Keratinocyte (primary cell): ENCODE measurements around the gene OPTN. TPM values are rescaled to one million over a fixed set of nuclear protein-coding genes. Genes with fewer than 3 reads are reported as not detected.

Experiments
- DNase-seq: peaks from one replicate; pipeline ENCODE4 v3.0.0-alpha.2; 2011; ENCODE audit warnings: low read depth, missing footprints, low spot score
- FAIRE-seq: peaks from 2 replicates; lab custom pipeline; 2011; peaks lifted over from hg19 to GRCh38; lab: Jason Lieb, UNC
- H2AFZ ChIP-seq: 2 replicates; pipeline ENCODE4 v1.6.0; 2012; ENCODE audit warnings: low read length, control low read depth, inconsistent platforms; ENCODE audit not compliant: control insufficient read depth
- H3K27ac ChIP-seq: 2 replicates; pipeline ENCODE4 v1.5.1; 2011; ENCODE audit warnings: low read length; ENCODE audit not compliant: control insufficient read depth, insufficient read depth
- H3K27me3 ChIP-seq: 3 replicates; pipeline ENCODE4 v1.6.0; 2011; ENCODE audit warnings: low read length; ENCODE audit not compliant: control insufficient read depth, insufficient read depth; ENCODE audit errors: extremely low read depth
- H3K36me3 ChIP-seq, 2 experiments: 2 replicates in 1 of 2; 3 replicates in 1 of 2; pipeline ENCODE4 v1.5.1; 2011; ENCODE audit warnings: low read length in 2 of 2, mild to moderate bottlenecking in 1 of 2; ENCODE audit not compliant: control insufficient read depth in 2 of 2, insufficient read depth in 2 of 2; ENCODE audit errors: extremely low read depth in 1 of 2
- H3K4me1 ChIP-seq: 3 replicates; pipeline ENCODE4 v1.5.1; 2011; ENCODE audit warnings: low read length; ENCODE audit not compliant: control insufficient read depth, insufficient read depth; ENCODE audit errors: extremely low read depth
- H3K4me2 ChIP-seq: 3 replicates; pipeline ENCODE4 v1.6.0; 2011; ENCODE audit warnings: low read depth, low read length; ENCODE audit not compliant: control insufficient read depth, insufficient read depth; ENCODE audit errors: extremely low read depth
- H3K4me3 ChIP-seq, 3 experiments: fragments of 200-600 bp in 1 of 3; sonication (generic) in 1 of 3; 2 replicates in 2 of 3; 3 replicates in 1 of 3; pipeline ENCODE4 v1.5.1; 2011 to 2016; ENCODE audit warnings: low read length in 3 of 3, mild to moderate bottlenecking in 3 of 3, control low read depth in 2 of 3, inconsistent platforms in 1 of 3, low read depth in 1 of 3, mixed read lengths in 1 of 3, mixed run types in 1 of 3, moderate library complexity in 1 of 3; ENCODE audit not compliant: control insufficient read depth in 2 of 3, insufficient read depth in 2 of 3; ENCODE audit errors: extremely low read depth in 1 of 3
- H3K79me2 ChIP-seq: 2 replicates; pipeline ENCODE4 v1.6.0; 2012; ENCODE audit warnings: low read length; ENCODE audit not compliant: control insufficient read depth, insufficient read depth
- H3K9ac ChIP-seq: 3 replicates; pipeline ENCODE4 v1.6.0; 2011; ENCODE audit warnings: low read length; ENCODE audit not compliant: control insufficient read depth, insufficient read depth; ENCODE audit errors: extremely low read depth
- H3K9me1 ChIP-seq: 3 replicates; pipeline ENCODE4 v1.6.0; 2011; ENCODE audit warnings: low read length; ENCODE audit not compliant: control insufficient read depth, insufficient read depth; ENCODE audit errors: extremely low read depth
- H3K9me3 ChIP-seq: 2 replicates; pipeline ENCODE4 v1.5.1; 2012; ENCODE audit warnings: low read depth, low read length; ENCODE audit not compliant: control insufficient read depth
- H4K20me1 ChIP-seq: 3 replicates; pipeline ENCODE4 v1.6.0; 2011; ENCODE audit warnings: low read length; ENCODE audit not compliant: control insufficient read depth, insufficient read depth; ENCODE audit errors: extremely low read depth
- EZH2 ChIP-seq: IDR thresholded peaks from one replicate; pipeline ENCODE4 v1.6.1; 2012; ENCODE audit warnings: inconsistent platforms, mild to moderate bottlenecking, low read length, moderate library complexity
- dilution Hi-C: fragments of 300-500 bp; cut with MboI; formaldehyde crosslinking; loops from one replicate; pipeline ENCODE4 v1.7.0; 2020; ENCODE audit warnings: low sequenced_read_pairs; ENCODE audit not compliant: extremely low pct_ligation_motif_present
- polyA plus RNA-seq, 5 experiments: library from polyadenylated mRNA; depleted of rRNA in 3 of 5; stranded (reverse) in 3 of 5; stranded (forward) in 1 of 5; unstranded in 1 of 5; fragments of >200 nt; gene quantifications; 1 replicate in 1 of 5; 2 replicates in 3 of 5; 3 replicates in 1 of 5; pipeline versions ENCODE4 v1.2.1 to v1.2.3, GENCODE V29; 2011 to 2012; ENCODE audit warnings: missing spikeins in 2 of 5, low read depth in 1 of 5, low replicate concordance in 1 of 5
- TF ChIP-seq, protein P1 (sequence below), 3 experiments: IDR thresholded peaks in 1 of 3; conservative IDR thresholded peaks in 1 of 3; optimal IDR thresholded peaks in 1 of 3; 2 replicates in 2 of 3; 3 replicates in 1 of 3; pipeline versions ENCODE3 to v1.5.1; 2011; ENCODE audit warnings: low read length in 3 of 3, mild to moderate bottlenecking in 3 of 3, moderate library complexity in 2 of 3, control low read depth in 1 of 3, inconsistent platforms in 1 of 3; ENCODE audit not compliant: insufficient read depth in 2 of 3; ENCODE audit errors: extremely low read depth in 1 of 3

The OPTN gene
- polyA plus RNA-seq, 1 donor (not counting 4 experiments of a cell fraction or from before 2014, with no cell fraction given): 71.9 TPM

GRCh38 chr10:13143766-13144165 lies 43.8 kb downstream of the OPTN start:
- no peak for DNase-seq
- Histone ChIP-seq H3K4me2 (no peak overlapping the region), H4K20me1 (no peaks in the 10 kb centered on the region), H3K79me2 (no peaks in the 10 kb centered on the region), H3K9me1 (no peaks in the 10 kb centered on the region), H3K9ac (no peak overlapping the region), H3K4me1 (peaks cover 2% of the 10 kb centered on the region), H3K36me3 (peaks cover 0 to 19% of the 10 kb centered on the region in 2 experiments), H2AFZ (no peak overlapping the region), H3K4me3 (no peak overlapping the region), H3K27ac (no peak overlapping the region), H3K9me3 (no peaks in the 10 kb centered on the region), H3K27me3 (no peaks in the 10 kb centered on the region)
- dilution Hi-C loops: no loop called here
- no peak for FAIRE-seq
- TF ChIP-seq, protein P1, sequence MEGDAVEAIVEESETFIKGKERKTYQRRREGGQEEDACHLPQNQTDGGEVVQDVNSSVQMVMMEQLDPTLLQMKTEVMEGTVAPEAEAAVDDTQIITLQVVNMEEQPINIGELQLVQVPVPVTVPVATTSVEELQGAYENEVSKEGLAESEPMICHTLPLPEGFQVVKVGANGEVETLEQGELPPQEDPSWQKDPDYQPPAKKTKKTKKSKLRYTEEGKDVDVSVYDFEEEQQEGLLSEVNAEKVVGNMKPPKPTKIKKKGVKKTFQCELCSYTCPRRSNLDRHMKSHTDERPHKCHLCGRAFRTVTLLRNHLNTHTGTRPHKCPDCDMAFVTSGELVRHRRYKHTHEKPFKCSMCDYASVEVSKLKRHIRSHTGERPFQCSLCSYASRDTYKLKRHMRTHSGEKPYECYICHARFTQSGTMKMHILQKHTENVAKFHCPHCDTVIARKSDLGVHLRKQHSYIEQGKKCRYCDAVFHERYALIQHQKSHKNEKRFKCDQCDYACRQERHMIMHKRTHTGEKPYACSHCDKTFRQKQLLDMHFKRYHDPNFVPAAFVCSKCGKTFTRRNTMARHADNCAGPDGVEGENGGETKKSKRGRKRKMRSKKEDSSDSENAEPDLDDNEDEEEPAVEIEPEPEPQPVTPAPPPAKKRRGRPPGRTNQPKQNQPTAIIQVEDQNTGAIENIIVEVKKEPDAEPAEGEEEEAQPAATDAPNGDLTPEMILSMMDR (optimal IDR thresholded peaks at IDR 0.05 in 1 of 3, IDR thresholded peaks at IDR 0.05 in 1 of 3, conservative IDR thresholded peaks at IDR 0.05 in 1 of 3; ENCODE audit: extremely low read depth in 1 of 3, insufficient read depth in 2 of 3, low read length in 3 of 3): no peak
- TF ChIP-seq EZH2: no peak

GRCh38 chr10:13144814-13145213 lies 44.9 kb downstream of the OPTN start:
- Histone ChIP-seq H3K4me3 (no peak overlapping the region), H3K27ac (no peak overlapping the region), H2AFZ (no peak overlapping the region), H3K79me2 (no peaks in the 10 kb centered on the region), H3K9me1 (no peaks in the 10 kb centered on the region), H3K4me1 (peaks cover 2% of the 10 kb centered on the region), H3K9me3 (no peaks in the 10 kb centered on the region), H4K20me1 (no peaks in the 10 kb centered on the region), H3K27me3 (no peaks in the 10 kb centered on the region), H3K36me3 (peaks cover 0 to 17% of the 10 kb centered on the region in 2 experiments), H3K9ac (no peak overlapping the region), H3K4me2 (no peak overlapping the region)
- DNase-seq: no peak
- dilution Hi-C loops: no loop called here
- no peak for FAIRE-seq
- TF ChIP-seq EZH2: no peak

DNA sequence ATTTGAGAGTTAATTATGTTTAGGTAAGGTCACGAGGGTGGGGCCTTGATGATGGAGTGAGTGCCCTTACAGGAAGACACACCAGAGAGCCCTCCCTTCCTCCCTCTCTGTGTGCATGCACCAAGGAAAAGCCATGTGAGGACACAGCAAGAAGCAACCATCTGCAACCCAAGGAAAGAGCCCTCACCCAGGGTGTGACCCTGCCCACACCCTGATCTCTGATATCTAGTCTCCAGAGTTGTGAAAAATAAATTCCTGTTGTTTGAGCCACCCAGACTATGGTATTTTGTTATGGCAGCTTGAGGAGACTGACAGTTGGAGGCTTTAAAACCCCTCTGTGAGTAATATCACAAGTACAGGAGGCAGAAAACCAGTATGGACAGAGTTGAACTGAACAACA lies 46.4 kb downstream of the OPTN start:
- FAIRE-seq: no peak
- H3K36me3 ChIP-seq: peaks cover 0 to 8% of the 10 kb centered on the region in 2 experiments
- no peaks in the 10 kb centered on the region for H3K9me1 ChIP-seq
- no peak for DNase-seq
- H3K9me3 ChIP-seq: no peaks in the 10 kb centered on the region
- no peak overlapping the region for H3K4me2 ChIP-seq
- no peaks in the 10 kb centered on the region for H3K79me2 ChIP-seq
- no peak overlapping the region for H2AFZ ChIP-seq
- H3K4me1 ChIP-seq: peaks cover 2% of the 10 kb centered on the region
- TF ChIP-seq EZH2: no peak
- dilution Hi-C loops: no loop called here
- no peaks in the 10 kb centered on the region for H3K27me3 ChIP-seq
- H3K9ac ChIP-seq: no peak overlapping the region
- H3K27ac ChIP-seq: no peak overlapping the region
- H3K4me3 ChIP-seq: no peak overlapping the region
- no peaks in the 10 kb centered on the region for H4K20me1 ChIP-seq
